ENCODE measurements around the gene MYO5B. TPM values are rescaled to one million over a fixed set of nuclear protein-coding genes. Genes with fewer than 3 reads are reported as not detected.

Gene MYO5B
- total and polyA plus RNA-seq, 10 of the 15 experiments (the other 5 are each of a cell fraction or from before 2014, with no cell fraction given) = 2.5 to 4.5 (median 3.3) TPM

DNA sequence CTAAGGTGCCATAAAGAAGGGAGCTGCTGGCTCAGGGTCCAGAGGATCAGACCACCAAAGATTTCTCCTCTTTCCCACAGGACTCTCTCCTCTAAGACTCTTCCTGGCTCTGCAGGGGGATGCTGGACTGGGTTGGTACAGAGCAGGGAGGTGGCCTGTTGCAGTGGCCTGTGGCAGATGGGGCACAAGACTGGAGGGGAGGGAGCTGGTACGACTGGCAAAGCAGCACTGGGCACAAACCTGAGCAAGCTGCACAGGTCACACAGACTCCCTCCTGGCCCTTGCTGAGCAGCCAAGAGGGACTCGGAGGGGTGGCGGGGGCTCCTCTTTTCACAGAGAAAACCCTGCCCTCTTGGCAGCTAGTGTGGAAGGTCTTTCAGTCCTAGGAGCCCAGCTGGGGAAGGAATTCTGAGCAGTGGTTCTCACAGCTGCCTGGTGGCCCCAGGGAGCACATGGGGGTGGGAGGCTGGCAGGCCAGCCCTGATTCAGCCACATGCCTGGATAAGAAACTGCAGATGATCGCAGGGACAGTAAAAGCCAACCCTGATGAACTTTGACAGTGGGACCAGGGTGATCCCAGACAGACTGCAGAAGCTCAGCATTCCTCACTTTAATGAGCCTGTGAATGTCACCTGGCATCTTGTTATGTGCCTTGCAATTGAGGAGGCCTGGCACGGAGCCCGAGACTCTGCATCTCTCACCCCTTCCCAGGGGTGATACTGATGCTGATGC is 349.2 kb downstream of the MYO5B start:
- CTCF ChIA-PET = interaction anchor here (0.6 to 1.5 kb wide), 3 partner anchors 13 to 17 kb away, joined by 3 read pairs; no protein-coding TSS in a partner anchor
- no peak overlapping the region for H3K4me2 ChIP-seq (ENCODE audit: control insufficient read depth, insufficient read depth)
- WGBS (ENCODE audit: insufficient coverage, insufficient replicate concordance, low lambda C conversion rate, missing lambda C conversion rate) = 33% methylated on average over 6 of the region's 6 CpGs
- H3K4me3 ChIP-seq = no peak overlapping the region
- no peaks in the 10 kb centered on the region for H3K9me3 ChIP-seq (replicated peaks; ENCODE audit: control insufficient read depth, insufficient read depth, low read length)
- TF ChIP-seq, protein P1, sequence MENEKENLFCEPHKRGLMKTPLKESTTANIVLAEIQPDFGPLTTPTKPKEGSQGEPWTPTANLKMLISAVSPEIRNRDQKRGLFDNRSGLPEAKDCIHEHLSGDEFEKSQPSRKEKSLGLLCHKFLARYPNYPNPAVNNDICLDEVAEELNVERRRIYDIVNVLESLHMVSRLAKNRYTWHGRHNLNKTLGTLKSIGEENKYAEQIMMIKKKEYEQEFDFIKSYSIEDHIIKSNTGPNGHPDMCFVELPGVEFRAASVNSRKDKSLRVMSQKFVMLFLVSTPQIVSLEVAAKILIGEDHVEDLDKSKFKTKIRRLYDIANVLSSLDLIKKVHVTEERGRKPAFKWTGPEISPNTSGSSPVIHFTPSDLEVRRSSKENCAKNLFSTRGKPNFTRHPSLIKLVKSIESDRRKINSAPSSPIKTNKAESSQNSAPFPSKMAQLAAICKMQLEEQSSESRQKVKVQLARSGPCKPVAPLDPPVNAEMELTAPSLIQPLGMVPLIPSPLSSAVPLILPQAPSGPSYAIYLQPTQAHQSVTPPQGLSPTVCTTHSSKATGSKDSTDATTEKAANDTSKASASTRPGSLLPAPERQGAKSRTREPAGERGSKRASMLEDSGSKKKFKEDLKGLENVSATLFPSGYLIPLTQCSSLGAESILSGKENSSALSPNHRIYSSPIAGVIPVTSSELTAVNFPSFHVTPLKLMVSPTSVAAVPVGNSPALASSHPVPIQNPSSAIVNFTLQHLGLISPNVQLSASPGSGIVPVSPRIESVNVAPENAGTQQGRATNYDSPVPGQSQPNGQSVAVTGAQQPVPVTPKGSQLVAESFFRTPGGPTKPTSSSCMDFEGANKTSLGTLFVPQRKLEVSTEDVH (IDR thresholded peaks at IDR 0.05; ENCODE audit: low read depth, partially characterized antibody) = no peak
- TF ChIP-seq NR2C1 (IDR thresholded peaks at IDR 0.05) (no peak), EGR1 (IDR thresholded peaks at IDR 0.05; ENCODE audit: borderline replicate concordance in 1 of 2, low read depth in 2 of 2, low read length in 2 of 2) (no peak), BHLHE40 (IDR thresholded peaks at IDR 0.05; ENCODE audit: borderline replicate concordance in 1 of 2, low read depth in 2 of 2, low read length in 1 of 2) (no peak), SPI1 (IDR thresholded peaks at IDR 0.05; ENCODE audit: borderline replicate concordance, insufficient read depth, low read depth, low read length) (no peak), NBN (IDR thresholded peaks at IDR 0.05) (no peak), SREBF2 (IDR thresholded peaks at IDR 0.05; ENCODE audit: low read length) (no peak), CBX5 (IDR thresholded peaks at IDR 0.05; ENCODE audit: low read depth) (no peak), EP300 (IDR thresholded peaks at IDR 0.05; ENCODE audit: borderline replicate concordance in 1 of 2, control insufficient read depth in 1 of 2, low read depth in 2 of 2, low read length in 2 of 2) (no peak), PAX5 (IDR thresholded peaks at IDR 0.05; ENCODE audit: borderline replicate concordance, low read depth, low read length) (no peak), CEBPB (IDR thresholded peaks at IDR 0.05; ENCODE audit: borderline replicate concordance in 1 of 2, low read depth in 2 of 2, low read length in 2 of 2) (no peak)
- TF ChIP-seq, protein P2, sequence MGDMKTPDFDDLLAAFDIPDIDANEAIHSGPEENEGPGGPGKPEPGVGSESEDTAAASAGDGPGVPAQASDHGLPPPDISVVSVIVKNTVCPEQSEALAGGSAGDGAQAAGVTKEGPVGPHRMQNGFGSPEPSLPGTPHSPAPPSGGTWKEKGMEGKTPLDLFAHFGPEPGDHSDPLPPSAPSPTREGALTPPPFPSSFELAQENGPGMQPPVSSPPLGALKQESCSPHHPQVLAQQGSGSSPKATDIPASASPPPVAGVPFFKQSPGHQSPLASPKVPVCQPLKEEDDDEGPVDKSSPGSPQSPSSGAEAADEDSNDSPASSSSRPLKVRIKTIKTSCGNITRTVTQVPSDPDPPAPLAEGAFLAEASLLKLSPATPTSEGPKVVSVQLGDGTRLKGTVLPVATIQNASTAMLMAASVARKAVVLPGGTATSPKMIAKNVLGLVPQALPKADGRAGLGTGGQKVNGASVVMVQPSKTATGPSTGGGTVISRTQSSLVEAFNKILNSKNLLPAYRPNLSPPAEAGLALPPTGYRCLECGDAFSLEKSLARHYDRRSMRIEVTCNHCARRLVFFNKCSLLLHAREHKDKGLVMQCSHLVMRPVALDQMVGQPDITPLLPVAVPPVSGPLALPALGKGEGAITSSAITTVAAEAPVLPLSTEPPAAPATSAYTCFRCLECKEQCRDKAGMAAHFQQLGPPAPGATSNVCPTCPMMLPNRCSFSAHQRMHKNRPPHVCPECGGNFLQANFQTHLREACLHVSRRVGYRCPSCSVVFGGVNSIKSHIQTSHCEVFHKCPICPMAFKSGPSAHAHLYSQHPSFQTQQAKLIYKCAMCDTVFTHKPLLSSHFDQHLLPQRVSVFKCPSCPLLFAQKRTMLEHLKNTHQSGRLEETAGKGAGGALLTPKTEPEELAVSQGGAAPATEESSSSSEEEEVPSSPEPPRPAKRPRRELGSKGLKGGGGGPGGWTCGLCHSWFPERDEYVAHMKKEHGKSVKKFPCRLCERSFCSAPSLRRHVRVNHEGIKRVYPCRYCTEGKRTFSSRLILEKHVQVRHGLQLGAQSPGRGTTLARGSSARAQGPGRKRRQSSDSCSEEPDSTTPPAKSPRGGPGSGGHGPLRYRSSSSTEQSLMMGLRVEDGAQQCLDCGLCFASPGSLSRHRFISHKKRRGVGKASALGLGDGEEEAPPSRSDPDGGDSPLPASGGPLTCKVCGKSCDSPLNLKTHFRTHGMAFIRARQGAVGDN (IDR thresholded peaks at IDR 0.05) = no peak
- TF ChIP-seq, protein P3, sequence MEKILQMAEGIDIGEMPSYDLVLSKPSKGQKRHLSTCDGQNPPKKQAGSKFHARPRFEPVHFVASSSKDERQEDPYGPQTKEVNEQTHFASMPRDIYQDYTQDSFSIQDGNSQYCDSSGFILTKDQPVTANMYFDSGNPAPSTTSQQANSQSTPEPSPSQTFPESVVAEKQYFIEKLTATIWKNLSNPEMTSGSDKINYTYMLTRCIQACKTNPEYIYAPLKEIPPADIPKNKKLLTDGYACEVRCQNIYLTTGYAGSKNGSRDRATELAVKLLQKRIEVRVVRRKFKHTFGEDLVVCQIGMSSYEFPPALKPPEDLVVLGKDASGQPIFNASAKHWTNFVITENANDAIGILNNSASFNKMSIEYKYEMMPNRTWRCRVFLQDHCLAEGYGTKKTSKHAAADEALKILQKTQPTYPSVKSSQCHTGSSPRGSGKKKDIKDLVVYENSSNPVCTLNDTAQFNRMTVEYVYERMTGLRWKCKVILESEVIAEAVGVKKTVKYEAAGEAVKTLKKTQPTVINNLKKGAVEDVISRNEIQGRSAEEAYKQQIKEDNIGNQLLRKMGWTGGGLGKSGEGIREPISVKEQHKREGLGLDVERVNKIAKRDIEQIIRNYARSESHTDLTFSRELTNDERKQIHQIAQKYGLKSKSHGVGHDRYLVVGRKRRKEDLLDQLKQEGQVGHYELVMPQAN (conservative IDR thresholded peaks at IDR 0.05) = no peak
- no peak for FAIRE-seq
- POLR2A ChIA-PET = no interaction called here
- H4K20me1 ChIP-seq (ENCODE audit: control insufficient read depth, insufficient read depth) = no peaks in the 10 kb centered on the region
- H3K27me3 ChIP-seq (replicated peaks in 1 of 2; ENCODE audit: control insufficient read depth in 2 of 2, insufficient read depth in 2 of 2, low read length in 1 of 2) = peaks cover 0 to 3% of the 10 kb centered on the region in 2 experiments; a peak in 1 of 4 replicates
- no peak overlapping the region for H3K9ac ChIP-seq (ENCODE audit: control insufficient read depth, insufficient read depth, low read length)
- no TSS peak for BruUV-seq (replicated peaks)
- no peak overlapping the region for H2AFZ ChIP-seq (ENCODE audit: control insufficient read depth, low read depth, low read length)
- H3K27ac ChIP-seq (ENCODE audit: control insufficient read depth, insufficient read depth) = no peak overlapping the region
- RAD21 ChIA-PET (ENCODE audit: unreplicated experiment) = no interaction called here
- SMC1A ChIA-PET (ENCODE audit: uncharacterized antibody, unreplicated experiment) = interaction anchor here (1.0 to 1.4 kb wide), 2 partner anchors 12 to 23 kb away, joined by 4 to 6 read pairs; no protein-coding TSS in a partner anchor
- no peaks in the 10 kb centered on the region for H3K79me2 ChIP-seq (ENCODE audit: control insufficient read depth, insufficient read depth, low read length)
- no peaks in the 10 kb centered on the region for H3K36me3 ChIP-seq (ENCODE audit: control insufficient read depth in 2 of 2, insufficient read depth in 2 of 2, low read length in 1 of 2)
- no peak for DNase-seq (ENCODE audit: low read depth, low spot score)
- no peaks in the 10 kb centered on the region for H3K4me1 ChIP-seq (ENCODE audit: control insufficient read depth, insufficient read depth, low read length)
- intact Hi-C loops (cut with micrococcal nuclease; ENCODE audit: unreplicated experiment) = no loop called here
- no peak for ATAC-seq
- in situ Hi-C loops (cut with MboI) = no loop called here
